Astrocyte (in vitro differentiated cells and primary cell): ENCODE measurements around the gene AP3S2. TPM values are rescaled to one million over a fixed set of nuclear protein-coding genes. Genes with fewer than 3 reads are reported as not detected.
"Not testable (repeated sequence)": the region's sequence is repeated elsewhere in the genome, so short reads cannot be mapped to it uniquely, and the experiment has no call there.

Experiments used
- DNase-seq: peaks from one replicate; pipeline ENCODE4 v3.0.0-alpha.2; 2010; ENCODE audit warnings: low read depth
- FAIRE-seq: peaks from 2 replicates; lab custom pipeline; 2011; peaks lifted over from hg19 to GRCh38; lab: Jason Lieb, UNC
- H2AFZ ChIP-seq: 2 replicates; pipeline ENCODE4 v1.6.0; 2012; ENCODE audit warnings: low read depth, low read length, inconsistent platforms
- H3K27ac ChIP-seq: 2 replicates; pipeline ENCODE4 v1.5.1; 2011; ENCODE audit warnings: low read depth, low read length, inconsistent platforms
- H3K27me3 ChIP-seq: 2 replicates; pipeline ENCODE4 v1.6.0; 2011; ENCODE audit warnings: low read length, inconsistent platforms; ENCODE audit not compliant: insufficient read depth
- H3K36me3 ChIP-seq: 2 replicates; pipeline ENCODE4 v1.5.1; 2011; ENCODE audit warnings: low read length, inconsistent platforms; ENCODE audit not compliant: insufficient read depth
- H3K4me1 ChIP-seq: 2 replicates; pipeline ENCODE4 v1.5.1; 2011; ENCODE audit warnings: low read length, inconsistent platforms; ENCODE audit not compliant: insufficient read depth
- H3K4me2 ChIP-seq: 2 replicates; pipeline ENCODE4 v1.6.0; 2012; ENCODE audit warnings: low read length, inconsistent platforms
- H3K4me3 ChIP-seq: 2 replicates; pipeline ENCODE4 v1.5.1; 2011; ENCODE audit warnings: low read depth, mild to moderate bottlenecking, low read length, inconsistent platforms; ENCODE audit not compliant: insufficient read depth
- H3K79me2 ChIP-seq: 2 replicates; pipeline ENCODE4 v1.6.0; 2012; ENCODE audit warnings: mild to moderate bottlenecking, low read length, inconsistent platforms; ENCODE audit not compliant: insufficient read depth
- H3K9ac ChIP-seq: 2 replicates; pipeline ENCODE4 v1.6.0; 2012; ENCODE audit warnings: mild to moderate bottlenecking, low read length, inconsistent platforms
- H3K9me3 ChIP-seq: 2 replicates; pipeline ENCODE4 v1.5.1; 2012; ENCODE audit warnings: low read depth, mild to moderate bottlenecking, low read length, inconsistent platforms; ENCODE audit not compliant: insufficient read depth
- H4K20me1 ChIP-seq: 2 replicates; pipeline ENCODE4 v1.6.0; 2012; ENCODE audit warnings: low read length, inconsistent platforms; ENCODE audit not compliant: insufficient read depth
- H3K27ac Mint-ChIP-seq: one replicate; pipeline ENCODE4 v1.8.0; 2021; ENCODE audit warnings: mild to moderate bottlenecking, mixed read lengths; ENCODE audit not compliant: unreplicated experiment
- H3K27me3 Mint-ChIP-seq: one replicate; pipeline ENCODE4 v1.8.0; 2021; ENCODE audit warnings: low read depth, mixed read lengths; ENCODE audit not compliant: unreplicated experiment
- H3K36me3 Mint-ChIP-seq: one replicate; pipeline ENCODE4 v1.8.0; 2021; ENCODE audit warnings: low read depth, mixed read lengths; ENCODE audit not compliant: unreplicated experiment
- H3K4me1 Mint-ChIP-seq: one replicate; pipeline ENCODE4 v1.8.0; 2021; ENCODE audit warnings: low read depth, mixed read lengths; ENCODE audit not compliant: unreplicated experiment
- H3K4me3 Mint-ChIP-seq: one replicate; pipeline ENCODE4 v1.8.0; 2021; ENCODE audit warnings: mild to moderate bottlenecking, moderate library complexity, mixed read lengths; ENCODE audit not compliant: unreplicated experiment
- H3K9me3 Mint-ChIP-seq: one replicate; pipeline ENCODE4 v1.8.0; 2021; ENCODE audit warnings: mild to moderate bottlenecking, mixed read lengths; ENCODE audit not compliant: unreplicated experiment
- EZH2 ChIP-seq: IDR thresholded peaks from 2 replicates; pipeline ENCODE4 v1.6.1; 2012; ENCODE audit warnings: mild to moderate bottlenecking, low read length, inconsistent platforms; ENCODE audit not compliant: insufficient read depth
- total RNA-seq: library from RNA; stranded (reverse); gene quantifications from 2 replicates; pipeline ENCODE4 v1.2.1, GENCODE V29; 2021
- TF ChIP-seq, protein P1 (sequence below): IDR thresholded peaks from 2 replicates; pipeline ENCODE4 v1.5.1; 2011; ENCODE audit warnings: low read depth, mild to moderate bottlenecking, inconsistent platforms, low read length, moderate library complexity; ENCODE audit not compliant: insufficient read depth

AP3S2 gene
- total RNA-seq, 1 donor from 2014 or later: 41.2 TPM

DNA sequence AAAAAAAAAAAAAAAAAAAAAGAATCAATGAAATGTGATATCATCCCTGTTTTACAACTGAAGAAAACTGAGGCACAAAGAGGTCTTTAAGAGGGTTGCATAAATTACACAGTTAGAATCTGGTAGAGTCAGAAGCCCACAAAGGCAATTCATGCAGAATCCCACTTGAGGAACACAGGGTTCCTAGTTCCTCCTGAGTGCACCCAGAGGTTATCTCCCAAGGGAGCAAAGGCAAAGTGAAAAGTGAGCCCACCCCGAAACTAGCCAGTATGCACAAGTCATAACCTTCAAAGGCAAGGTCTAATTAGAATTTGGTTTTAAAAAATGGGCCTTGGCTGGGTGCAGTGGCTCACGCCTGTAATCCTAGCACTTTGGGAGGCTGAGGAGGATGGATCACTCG, 37.8 kb downstream of the AP3S2 start:
- no peaks in the 10 kb centered on the region for H3K27me3 Mint-ChIP-seq
- H3K9me3 Mint-ChIP-seq: peaks cover 4% of the 10 kb centered on the region
- FAIRE-seq (no peak), DNase-seq (no peak)
- Histone ChIP-seq H3K27ac (no peak overlapping the region), H3K79me2 (no peaks in the 10 kb centered on the region), H2AFZ (no peak overlapping the region), H4K20me1 (no peaks in the 10 kb centered on the region), H3K9ac (no peak overlapping the region), H3K9me3 (no peaks in the 10 kb centered on the region), H3K27me3 (no peaks in the 10 kb centered on the region), H3K36me3 (peaks cover 6% of the 10 kb centered on the region), H3K4me3 (no peak overlapping the region), H3K4me1 (peaks cover 4% of the 10 kb centered on the region), H3K4me2 (no peak overlapping the region)
- no peak overlapping the region for H3K4me3 Mint-ChIP-seq
- peaks cover 15% of the 10 kb centered on the region for H3K36me3 Mint-ChIP-seq
- no peak overlapping the region for H3K27ac Mint-ChIP-seq
- H3K4me1 Mint-ChIP-seq: no peaks in the 10 kb centered on the region
- no peak for TF ChIP-seq EZH2
- TF ChIP-seq, protein P1, sequence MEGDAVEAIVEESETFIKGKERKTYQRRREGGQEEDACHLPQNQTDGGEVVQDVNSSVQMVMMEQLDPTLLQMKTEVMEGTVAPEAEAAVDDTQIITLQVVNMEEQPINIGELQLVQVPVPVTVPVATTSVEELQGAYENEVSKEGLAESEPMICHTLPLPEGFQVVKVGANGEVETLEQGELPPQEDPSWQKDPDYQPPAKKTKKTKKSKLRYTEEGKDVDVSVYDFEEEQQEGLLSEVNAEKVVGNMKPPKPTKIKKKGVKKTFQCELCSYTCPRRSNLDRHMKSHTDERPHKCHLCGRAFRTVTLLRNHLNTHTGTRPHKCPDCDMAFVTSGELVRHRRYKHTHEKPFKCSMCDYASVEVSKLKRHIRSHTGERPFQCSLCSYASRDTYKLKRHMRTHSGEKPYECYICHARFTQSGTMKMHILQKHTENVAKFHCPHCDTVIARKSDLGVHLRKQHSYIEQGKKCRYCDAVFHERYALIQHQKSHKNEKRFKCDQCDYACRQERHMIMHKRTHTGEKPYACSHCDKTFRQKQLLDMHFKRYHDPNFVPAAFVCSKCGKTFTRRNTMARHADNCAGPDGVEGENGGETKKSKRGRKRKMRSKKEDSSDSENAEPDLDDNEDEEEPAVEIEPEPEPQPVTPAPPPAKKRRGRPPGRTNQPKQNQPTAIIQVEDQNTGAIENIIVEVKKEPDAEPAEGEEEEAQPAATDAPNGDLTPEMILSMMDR: no peak

DNA sequence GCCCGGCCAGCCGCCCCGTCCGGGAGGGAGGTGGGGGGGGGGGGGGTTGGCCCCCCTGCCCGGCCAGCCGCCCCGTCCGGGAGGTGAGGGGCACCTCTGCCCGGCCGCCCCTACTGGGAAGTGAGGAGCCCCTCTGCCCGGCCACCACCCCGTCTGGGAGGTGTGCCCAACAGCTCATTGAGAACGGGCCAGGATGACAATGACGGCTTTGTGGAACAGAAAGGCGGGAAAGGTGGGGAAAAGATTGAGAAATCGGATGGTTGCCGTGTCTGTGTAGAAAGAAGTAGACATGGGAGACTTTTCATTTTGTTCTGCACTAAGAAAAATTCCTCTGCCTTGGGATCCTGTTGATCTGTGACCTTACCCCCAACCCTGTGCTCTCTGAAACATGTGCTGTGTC, 38.9 kb downstream of the AP3S2 start:
- FAIRE-seq, H3K27me3 Mint-ChIP-seq: not testable (repeated sequence)

DNA sequence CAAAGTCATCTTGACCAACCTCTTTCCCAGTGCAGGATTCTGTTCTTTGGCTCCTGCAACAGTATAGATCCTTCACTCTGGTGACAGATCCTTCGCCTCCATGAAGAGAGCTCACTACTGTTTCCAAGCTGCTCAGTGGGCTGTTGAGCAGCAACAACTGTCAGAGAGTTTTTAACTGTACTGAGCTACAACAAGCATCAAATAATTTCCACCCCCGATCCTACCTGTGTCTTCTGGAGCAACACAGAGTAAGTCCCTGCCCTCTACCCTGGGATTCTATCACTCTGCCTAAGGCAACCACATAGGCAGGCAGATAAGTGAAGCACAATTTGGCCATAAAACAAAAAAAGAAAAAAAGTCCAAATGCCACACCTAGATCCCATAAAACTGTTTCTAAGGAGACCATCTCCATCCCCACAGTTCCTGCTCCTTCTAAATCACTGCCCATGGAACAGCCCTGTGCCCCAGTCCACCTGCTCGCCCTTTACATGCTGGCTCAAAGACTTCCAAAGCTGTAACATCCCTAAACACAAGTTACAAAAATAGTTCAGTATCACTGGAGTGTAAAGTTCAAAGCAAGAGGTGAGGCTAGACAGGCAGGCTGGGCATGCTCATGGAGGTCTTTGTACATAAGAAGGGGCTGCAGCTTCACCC, 41.3 kb downstream of the AP3S2 start:
- Histone ChIP-seq H3K4me3 (no peak overlapping the region), H2AFZ (no peak overlapping the region), H3K4me1 (peaks cover 17% of the 10 kb centered on the region), H3K36me3 (no peaks in the 10 kb centered on the region), H3K27ac (no peak overlapping the region), H3K27me3 (no peaks in the 10 kb centered on the region), H3K4me2 (no peak overlapping the region), H3K9ac (no peak overlapping the region), H3K79me2 (no peaks in the 10 kb centered on the region), H3K9me3 (no peaks in the 10 kb centered on the region), H4K20me1 (no peaks in the 10 kb centered on the region)
- Mint-ChIP-seq H3K4me3 (no peak overlapping the region), H3K36me3 (peaks cover 19% of the 10 kb centered on the region), H3K4me1 (peaks cover 10% of the 10 kb centered on the region), H3K27ac (no peak overlapping the region), H3K9me3 (peaks cover 4% of the 10 kb centered on the region), H3K27me3 (no peaks in the 10 kb centered on the region)
- TF ChIP-seq EZH2: no peak
- TF ChIP-seq, protein P1: no peak
- no peak for FAIRE-seq
- no peak for DNase-seq

More for the DNA sequence above, 38.9 kb downstream of the AP3S2 start:
- not testable (repeated sequence) for DNase-seq, H3K4me3 ChIP-seq, H3K27me3 ChIP-seq, H3K4me3 Mint-ChIP-seq, H3K4me1 ChIP-seq, H3K27ac ChIP-seq, H3K79me2 ChIP-seq, H4K20me1 ChIP-seq, H2AFZ ChIP-seq, H3K9me3 ChIP-seq, H3K27ac Mint-ChIP-seq, H3K4me1 Mint-ChIP-seq, H3K4me2 ChIP-seq, H3K36me3 ChIP-seq, H3K9ac ChIP-seq, H3K9me3 Mint-ChIP-seq
- peaks cover 19% of the 10 kb centered on the region for H3K36me3 Mint-ChIP-seq
